22Rv1 (cell line): ENCODE results near the gene SPTLC3.

Source experiments
- CTCF ChIP-seq: fragments of 450-650 bp; IDR thresholded peaks from 2 replicates; pipeline ENCODE4 v1.5.1; 2017; ENCODE audit warnings: mild to moderate bottlenecking
- ZFX ChIP-seq: fragments of 450-650 bp; IDR thresholded peaks from 2 replicates; pipeline ENCODE4 v1.6.1; 2017; ENCODE audit warnings: antibody characterized with exemption, borderline replicate concordance

DNA sequence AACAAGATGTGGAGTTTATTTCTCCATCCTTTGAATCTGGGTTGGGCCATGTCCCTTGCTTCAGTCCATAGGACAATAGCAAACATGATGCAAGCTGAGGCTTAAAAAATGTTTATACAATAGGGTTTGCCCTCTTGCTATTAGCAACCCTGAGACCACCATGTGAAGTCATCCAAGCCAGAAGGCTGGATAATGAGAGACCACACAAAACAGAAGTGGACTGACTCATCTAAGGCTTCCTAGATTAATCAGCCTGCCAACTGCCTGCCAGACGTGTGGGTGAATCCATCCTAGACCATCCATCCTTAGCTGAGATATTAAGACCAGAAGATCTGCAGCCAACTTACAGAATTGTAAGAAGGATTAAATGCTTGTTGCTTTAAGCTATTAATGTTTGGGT lies 174.2 kb downstream of the SPTLC3 start:
- TF ChIP-seq CTCF (no peak), ZFX (no peak)
